HG03045 (cell line): ENCODE data around the gene CCDC141.
A peak's percentile ranks its signal among the peaks of the same experiment; 100 is the strongest.
"Not testable (repeated sequence)": the region's sequence is repeated elsewhere in the genome, so short reads cannot be mapped to it uniquely, and the experiment has no call there.

Experiments
- ATAC-seq: cut with Tn5 transposase; IDR thresholded peaks from one replicate; pipeline ENCODE4 v1.9.1; 2021; ENCODE audit warnings: mild to moderate bottlenecking, moderate library complexity; ENCODE audit not compliant: unreplicated experiment

The CCDC141 gene

DNA sequence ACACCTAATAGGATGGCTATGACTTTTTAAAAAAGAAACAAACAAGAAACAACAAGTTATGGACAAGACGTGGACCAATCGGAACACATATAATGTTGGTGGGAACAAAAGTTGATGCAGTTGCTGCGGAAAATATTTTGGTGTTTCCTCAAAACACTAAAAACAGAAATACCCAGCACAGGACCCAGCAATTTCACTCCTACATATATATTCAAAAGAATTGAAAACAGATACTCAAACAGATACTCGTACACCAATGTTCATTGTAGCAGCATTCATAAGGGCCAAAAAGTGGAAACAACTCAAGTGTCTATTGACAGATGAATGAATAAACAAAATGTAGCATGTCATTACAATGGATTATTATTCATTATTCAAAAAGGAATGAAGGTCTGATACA lies 12.1 kb downstream of the CCDC141 start:
- peak; percentile 59 for ATAC-seq

GRCh38 chr2:179036353-179036905 lies 13.5 kb downstream of the CCDC141 start:
- ATAC-seq: no peak

DNA sequence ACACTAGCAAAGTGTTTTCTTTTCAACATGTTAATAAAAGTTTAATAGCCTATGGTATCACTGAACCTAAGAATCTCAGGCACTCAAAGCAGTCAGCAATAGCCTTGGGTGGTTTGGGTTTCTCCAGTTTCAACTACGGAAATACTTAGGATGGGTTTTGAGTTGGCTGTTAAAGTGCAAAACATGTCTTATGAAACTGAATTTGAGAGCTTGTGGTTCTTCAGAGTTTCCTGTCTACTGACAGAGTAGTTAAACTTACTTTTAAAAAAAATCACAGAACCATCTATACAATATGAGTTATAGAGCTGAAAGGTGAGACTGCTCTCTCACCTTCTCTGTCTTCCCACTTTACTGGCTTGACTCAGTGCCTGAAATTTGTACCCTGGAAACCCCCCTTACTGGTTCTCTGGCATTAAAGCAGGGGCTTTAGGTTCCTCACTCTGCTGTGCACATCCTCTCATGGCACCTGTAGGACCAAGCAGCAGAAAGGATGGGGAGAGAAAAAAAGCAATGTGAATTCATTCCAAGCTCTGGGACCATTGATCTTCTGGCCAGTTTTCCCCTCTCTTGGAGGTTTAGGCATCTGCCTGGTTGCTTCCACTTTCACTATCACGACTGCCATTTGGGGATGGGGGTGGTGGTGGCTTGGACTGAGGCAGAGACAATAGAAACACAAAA lies 18.1 kb downstream of the CCDC141 start:
- peak; percentile 96 for ATAC-seq

DNA sequence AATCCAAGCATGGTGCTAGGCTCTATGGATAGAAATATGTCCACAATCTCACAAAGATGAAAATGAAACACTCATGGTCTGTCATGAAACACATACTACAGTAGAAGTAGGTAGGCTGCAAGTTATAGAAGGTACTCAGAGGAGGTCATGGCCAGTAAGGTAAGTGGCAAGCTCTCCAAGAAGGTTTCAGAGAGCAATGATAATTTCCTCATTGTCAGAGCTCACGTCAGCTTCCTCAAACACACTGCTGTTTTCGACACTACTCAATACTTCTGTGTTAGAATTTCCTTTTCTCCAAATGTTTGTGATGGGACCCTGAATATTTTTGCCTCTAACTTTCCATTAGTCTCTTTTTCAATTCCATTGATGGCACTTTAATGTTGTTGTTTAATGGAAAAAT lies 25.5 kb downstream of the CCDC141 start:
- ATAC-seq: no peak

DNA sequence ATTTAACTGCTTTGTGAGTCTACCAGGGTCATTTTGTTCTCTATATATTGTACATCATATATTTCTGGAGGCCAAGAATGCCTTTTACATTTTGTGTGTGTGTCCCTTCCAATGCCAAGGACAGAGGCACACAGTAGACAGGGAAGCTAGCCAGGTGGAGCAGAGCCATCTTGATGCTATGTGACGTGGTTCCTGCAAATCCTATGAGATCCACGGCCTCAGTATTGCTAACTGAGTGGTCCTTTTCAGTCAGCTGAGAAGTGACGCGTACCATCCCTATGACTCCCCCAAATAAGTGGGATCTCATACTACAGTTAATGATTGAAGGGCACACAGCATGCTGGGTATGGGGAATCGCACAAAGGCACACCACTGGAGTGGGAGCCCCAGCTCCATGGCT lies 27.3 kb downstream of the CCDC141 start:
- ATAC-seq: no peak

DNA sequence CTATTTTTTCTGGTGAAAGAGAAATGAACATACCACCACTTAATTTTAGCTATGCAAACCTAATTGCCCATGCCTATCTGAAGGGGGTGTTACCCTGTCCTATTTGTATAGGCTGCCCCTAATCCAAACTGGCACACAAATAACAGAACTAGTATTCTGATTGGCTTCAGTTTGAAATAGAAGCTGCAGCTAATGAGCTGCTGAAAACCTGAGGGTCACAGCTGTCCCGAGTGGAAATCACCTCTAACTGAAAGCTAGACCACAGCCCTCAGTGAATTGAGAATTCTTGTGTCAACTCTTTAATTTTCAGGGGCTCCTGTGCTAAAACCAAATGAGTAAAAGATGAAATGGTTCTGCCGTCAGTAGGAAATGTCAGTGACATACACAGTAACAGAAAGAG lies 28.7 kb downstream of the CCDC141 start:
- peak; percentile 85 for ATAC-seq

DNA sequence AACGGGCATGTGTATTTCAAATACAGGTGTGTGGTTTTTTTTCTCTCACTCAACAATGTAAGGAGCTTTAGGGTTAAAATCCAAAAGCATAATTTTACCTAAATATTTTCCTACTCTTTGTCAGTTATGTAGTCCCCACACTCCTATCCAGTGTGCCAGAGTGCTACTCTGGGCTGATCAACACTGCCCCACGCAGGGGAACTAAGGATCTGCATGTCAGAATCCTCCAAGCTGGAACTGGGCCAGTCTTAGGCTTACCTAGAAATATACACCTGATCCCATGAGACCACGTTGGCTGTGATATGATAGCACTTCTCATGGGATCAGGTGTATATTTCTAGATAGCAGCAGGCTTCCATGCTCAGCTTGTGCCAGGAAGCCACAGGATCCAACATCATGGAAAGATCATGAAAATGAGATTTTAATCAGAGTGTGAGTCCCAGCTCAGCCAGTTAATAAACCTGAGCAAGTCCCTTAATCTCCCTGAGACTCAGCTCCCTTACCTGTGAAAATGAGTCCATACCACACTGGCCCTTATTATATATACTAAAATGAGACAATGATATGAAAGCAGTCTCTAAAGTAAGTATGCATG lies 29.7 kb downstream of the CCDC141 start:
- peak; percentile 52 for ATAC-seq

DNA sequence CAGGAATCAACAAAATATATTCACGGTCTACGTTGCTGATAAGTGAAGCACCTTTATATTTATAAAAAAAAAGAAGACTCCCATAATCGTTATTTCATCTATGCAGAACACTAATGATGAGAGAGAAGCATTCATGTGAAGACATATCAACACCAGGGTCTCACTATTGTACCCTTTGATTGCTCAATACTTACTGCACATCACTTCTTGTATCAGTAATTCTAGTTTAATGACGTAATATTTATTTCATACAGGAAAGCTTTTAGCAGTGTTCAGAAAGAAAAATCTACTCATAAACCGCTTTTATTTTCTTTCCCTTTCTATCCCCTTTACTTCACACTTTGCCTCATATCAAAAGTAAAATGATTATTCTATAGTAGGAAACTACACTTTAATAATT lies 30.7 kb downstream of the CCDC141 start:
- ATAC-seq: no peak

- no peak for ATAC-seq
Observed at GRCh38 chr2:179017773-179018357, 32.1 kb downstream of the CCDC141 start.

DNA sequence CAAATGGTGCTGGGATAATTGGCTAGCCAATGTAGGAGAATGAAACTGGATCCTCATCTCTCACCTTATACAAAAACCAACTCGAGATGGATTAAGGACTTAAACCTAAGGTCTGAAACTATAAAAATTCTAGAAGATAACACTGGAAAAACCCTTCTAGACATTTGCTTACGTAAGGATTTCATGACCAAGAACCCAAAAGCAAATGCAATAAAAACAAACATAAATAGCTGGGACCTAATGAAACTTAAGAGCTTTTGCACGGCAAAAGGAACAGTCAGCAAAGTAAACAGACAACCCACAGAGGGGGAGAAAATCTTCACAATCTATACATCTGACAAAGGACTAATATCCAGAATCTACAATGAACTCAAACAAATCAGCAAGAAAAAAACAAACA lies 35.7 kb downstream of the CCDC141 start:
- not testable (repeated sequence) for ATAC-seq

DNA sequence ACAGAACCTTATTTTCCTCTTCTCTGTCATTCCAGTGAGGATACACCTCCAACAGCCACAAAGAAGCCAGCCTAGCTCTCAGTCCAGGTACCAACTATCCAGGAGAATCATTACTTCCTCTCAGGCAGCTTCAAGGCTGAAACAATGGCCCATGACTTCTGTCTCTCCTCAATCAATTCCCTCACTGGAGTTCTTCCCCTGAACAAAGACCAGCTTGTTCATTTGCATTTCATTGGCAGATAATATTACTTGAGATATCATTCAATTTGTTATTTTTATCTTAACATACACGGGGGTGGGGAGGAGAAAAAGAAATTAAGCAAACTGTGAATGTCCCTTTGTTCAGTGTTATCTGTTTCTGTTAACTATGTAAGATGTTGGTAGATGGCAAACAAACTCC lies 44.0 kb downstream of the CCDC141 start:
- ATAC-seq: no peak

DNA sequence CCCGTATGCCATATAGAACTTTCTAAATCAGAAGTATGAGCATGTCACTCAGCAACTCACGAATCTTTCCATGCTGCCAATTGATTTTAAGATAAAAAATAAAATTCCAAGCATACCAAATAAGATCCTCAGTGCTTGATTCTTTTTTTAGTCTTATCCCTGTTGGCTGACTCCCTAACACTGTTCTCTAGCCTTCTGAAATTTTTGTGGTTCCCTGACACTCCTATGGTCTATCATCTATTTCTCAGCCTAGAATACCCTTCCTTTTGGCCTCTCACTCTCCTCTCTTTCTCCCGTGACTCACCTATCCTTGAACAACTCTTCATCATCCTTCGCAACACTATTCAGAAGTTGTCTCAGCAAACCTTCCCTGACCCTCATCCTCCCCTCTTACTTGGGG lies 50.5 kb downstream of the CCDC141 start:
- ATAC-seq: no peak

DNA sequence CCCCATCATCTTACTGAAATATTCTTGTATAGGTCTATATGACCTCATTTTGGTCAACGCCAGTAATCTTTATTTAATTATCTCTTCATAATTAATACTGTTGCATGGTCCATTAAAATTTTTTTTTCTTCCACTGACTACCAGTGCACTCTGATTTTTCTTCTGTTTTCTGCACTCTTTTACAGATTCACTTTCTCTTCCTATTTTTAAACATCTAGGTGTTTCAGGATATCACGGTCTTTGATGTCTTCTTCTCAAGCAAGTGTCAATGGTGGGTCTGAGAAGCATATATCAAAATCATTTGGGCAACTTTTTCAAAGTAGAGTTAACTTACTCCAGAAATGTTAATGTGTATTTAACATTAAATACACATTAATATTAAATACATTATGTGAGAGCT lies 51.4 kb downstream of the CCDC141 start:
- ATAC-seq: no peak

- no peak for ATAC-seq
Observed at GRCh38 chr2:178997477-178997876, 52.5 kb downstream of the CCDC141 start.

DNA sequence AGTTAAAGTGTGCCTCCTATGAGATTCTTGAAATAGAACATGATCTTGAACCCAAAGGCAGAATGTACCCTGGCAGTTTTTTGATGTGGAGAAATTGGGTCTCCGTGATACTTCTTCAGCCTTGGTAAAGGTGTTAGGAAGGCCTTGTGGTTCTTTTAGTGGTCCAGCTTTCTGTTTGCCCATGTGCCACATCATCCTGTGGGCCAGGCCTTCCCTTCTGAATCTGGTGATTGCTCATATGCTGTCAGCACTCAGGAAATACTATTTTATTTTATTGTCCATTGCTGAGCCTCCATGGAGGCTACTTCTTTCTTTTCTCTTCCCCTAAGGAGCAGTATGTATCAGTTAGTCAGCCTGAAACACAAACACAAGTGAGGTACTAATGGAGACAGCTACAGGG lies 52.9 kb downstream of the CCDC141 start:
- ATAC-seq: no peak

GRCh38 chr2:178994264-178994663 lies 55.7 kb downstream of the CCDC141 start:
- no peak for ATAC-seq

GRCh38 chr2:178993788-178994187 lies 56.1 kb downstream of the CCDC141 start:
- ATAC-seq: no peak

- not testable (repeated sequence) for ATAC-seq
Observed at GRCh38 chr2:178992719-178993118, 57.2 kb downstream of the CCDC141 start.

GRCh38 chr2:178990533-178991241 lies 59.2 kb downstream of the CCDC141 start:
- ATAC-seq: peak; percentile 74

DNA sequence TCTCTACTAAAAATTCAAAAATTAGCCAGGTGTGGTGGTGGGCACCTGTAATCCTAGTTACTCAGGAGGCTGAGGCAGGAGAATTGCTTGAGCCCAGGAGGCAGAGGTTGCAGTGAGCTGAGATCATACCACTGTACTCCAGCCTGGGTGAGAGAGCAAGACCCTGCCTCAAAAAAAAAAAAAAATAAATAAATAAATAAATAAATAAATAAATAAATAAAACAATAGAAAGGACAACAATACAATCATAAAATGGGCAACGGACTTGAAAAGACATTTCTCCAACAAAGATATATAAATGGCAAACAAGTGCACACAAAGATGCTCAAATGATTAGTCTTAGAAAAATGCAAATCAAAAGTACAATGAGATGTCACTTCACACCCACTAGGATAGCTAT lies 60.5 kb downstream of the CCDC141 start:
- not testable (repeated sequence) for ATAC-seq

GRCh38 chr2:178982652-178983051 lies 67.3 kb downstream of the CCDC141 start:
- ATAC-seq: not testable (repeated sequence)

- no peak for ATAC-seq
Observed at GRCh38 chr2:178980815-178981214, 69.1 kb downstream of the CCDC141 start.
